Ascending aorta (tissue), 2 donors: Measurements from ENCODE around the gene TNFRSF18. TPM values are rescaled to one million over a fixed set of nuclear protein-coding genes. Genes with fewer than 3 reads are reported as not detected.

ENCODE experiments used
- DNase-seq, 2 donors: peaks; one replicate each; pipeline ENCODE4 v3.0.0-alpha.2; 2019; ENCODE audit warnings: low spot score in 2 of 2
- H3K27ac ChIP-seq, 2 donors: fragments of 200-600 bp; sonication (generic); one replicate each; pipeline ENCODE4 v1.5.1; 2016 to 2017; ENCODE audit warnings: mild to moderate bottlenecking in 1 of 2
- H3K27me3 ChIP-seq: fragments of 200-600 bp; sonication (generic); one replicate; pipeline ENCODE4 v1.5.1; 2017
- H3K36me3 ChIP-seq, 2 donors: fragments of 200-600 bp; sonication (generic); one replicate each; pipeline ENCODE4 v1.5.1; 2016
- H3K4me1 ChIP-seq, 2 donors: fragments of 200-600 bp; sonication (generic); one replicate each; pipeline ENCODE4 v1.5.1; 2016 to 2017; ENCODE audit warnings: mild to moderate bottlenecking in 1 of 2
- H3K4me3 ChIP-seq, 2 donors: fragments of 200-600 bp; sonication (generic); one replicate each; pipeline ENCODE4 v1.5.1; 2016 to 2017; ENCODE audit warnings: mild to moderate bottlenecking in 1 of 2
- H3K9me3 ChIP-seq, 2 donors: fragments of 200-600 bp; sonication (generic); one replicate each; pipeline ENCODE4 v1.5.1; 2016
- CTCF ChIP-seq, 3 experiments: fragments of 200-600 bp in 2 of 3; fragments of 450-650 bp in 1 of 3; sonication (generic) in 2 of 3; IDR thresholded peaks; one replicate each; pipeline ENCODE4 v1.5.1; 2016 to 2019; ENCODE audit warnings: antibody characterized with exemption in 3 of 3, mild to moderate bottlenecking in 1 of 3, moderate library complexity in 1 of 3
- intact Hi-C: fragments of 100-400 bp; cut with DNase I; formaldehyde crosslinking; loops from one replicate; pipeline ENCODE4 v1.15.1; 2023
- total RNA-seq: library from RNA; depleted of rRNA; stranded (reverse); fragments of >200 nt; gene quantifications from one replicate; pipeline ENCODE4 v1.1.0, GENCODE V29; 2016

The TNFRSF18 gene
- total RNA-seq, 1 donor from 2014 or later: not detected

GRCh38 chr1:1218524-1219200, 12.3 kb upstream of the TNFRSF18 start:
- intact Hi-C loops: no loop called here
- Histone ChIP-seq H3K4me1 (no peaks in the 10 kb centered on the region), H3K27me3 (no peaks in the 10 kb centered on the region), H3K27ac (no peak overlapping the region), H3K4me3 (no peak overlapping the region), H3K36me3 (peaks cover 68 to 75% of the 10 kb centered on the region in 2 donors), H3K9me3 (no peaks in the 10 kb centered on the region)
- no peak for TF ChIP-seq CTCF (IDR thresholded peaks at IDR 0.05)
- DNase-seq: no peak

- TF ChIP-seq CTCF (IDR thresholded peaks at IDR 0.05): no peak
- Histone ChIP-seq H3K27ac (no peak overlapping the region), H3K4me3 (no peak overlapping the region), H3K9me3 (no peaks in the 10 kb centered on the region), H3K4me1 (no peaks in the 10 kb centered on the region), H3K36me3 (peaks cover 60 to 67% of the 10 kb centered on the region in 2 donors), H3K27me3 (no peaks in the 10 kb centered on the region)
- intact Hi-C loops: no loop called here
- no peak for DNase-seq
These were observed 11.5 kb upstream of the TNFRSF18 start for GRCh38 chr1:1217621-1218523.

DNA sequence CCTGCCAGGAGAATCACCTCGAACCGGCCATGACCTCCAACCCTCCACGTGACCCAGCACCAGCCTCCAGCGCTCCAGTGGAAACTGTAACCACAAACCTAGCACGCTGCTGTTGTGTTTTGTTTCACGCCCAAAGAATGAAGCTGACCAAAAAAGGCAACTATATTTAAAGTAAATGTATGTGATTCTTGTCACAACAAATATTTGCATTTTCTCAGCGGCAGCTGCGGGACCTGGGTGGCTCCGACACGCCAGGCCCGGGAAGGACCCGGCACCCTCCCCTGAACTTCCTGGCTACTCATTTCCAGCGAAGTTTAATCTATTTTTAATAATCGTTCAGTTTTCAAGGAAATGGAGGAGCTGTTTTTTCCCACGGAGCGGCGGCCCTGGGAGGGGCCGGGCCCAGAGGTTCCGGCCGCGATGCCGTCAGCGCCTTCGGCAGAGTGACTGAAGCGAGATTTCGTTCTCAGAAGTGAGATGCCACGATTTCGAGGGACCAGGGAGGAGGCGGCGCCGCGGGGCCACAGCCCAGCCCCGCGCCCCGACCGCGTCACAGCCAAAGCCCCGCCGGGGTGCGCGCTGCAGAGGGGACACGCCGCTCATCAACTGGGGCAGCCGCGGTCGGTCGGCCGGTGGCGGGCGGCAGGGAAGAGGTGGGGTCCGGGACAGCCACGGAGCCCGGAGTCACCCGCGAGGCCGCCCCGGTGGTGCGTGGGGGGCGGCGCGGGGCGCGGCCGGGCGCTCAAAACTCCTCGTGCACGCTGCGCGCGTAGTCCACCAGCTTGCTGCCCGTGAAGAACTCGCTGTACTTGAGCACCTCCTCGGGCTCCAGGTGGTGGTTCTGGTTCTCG, 10.6 kb upstream of the TNFRSF18 start:
- H3K27ac ChIP-seq: no peak overlapping the region
- no peaks in the 10 kb centered on the region for H3K9me3 ChIP-seq
- DNase-seq: no peak
- no peak for TF ChIP-seq CTCF (IDR thresholded peaks at IDR 0.05)
- H3K4me3 ChIP-seq: no peak overlapping the region
- H3K4me1 ChIP-seq: no peaks in the 10 kb centered on the region
- no peaks in the 10 kb centered on the region for H3K27me3 ChIP-seq
- peaks cover 51 to 58% of the 10 kb centered on the region in 2 donors for H3K36me3 ChIP-seq
- intact Hi-C loops: no loop called here

DNA sequence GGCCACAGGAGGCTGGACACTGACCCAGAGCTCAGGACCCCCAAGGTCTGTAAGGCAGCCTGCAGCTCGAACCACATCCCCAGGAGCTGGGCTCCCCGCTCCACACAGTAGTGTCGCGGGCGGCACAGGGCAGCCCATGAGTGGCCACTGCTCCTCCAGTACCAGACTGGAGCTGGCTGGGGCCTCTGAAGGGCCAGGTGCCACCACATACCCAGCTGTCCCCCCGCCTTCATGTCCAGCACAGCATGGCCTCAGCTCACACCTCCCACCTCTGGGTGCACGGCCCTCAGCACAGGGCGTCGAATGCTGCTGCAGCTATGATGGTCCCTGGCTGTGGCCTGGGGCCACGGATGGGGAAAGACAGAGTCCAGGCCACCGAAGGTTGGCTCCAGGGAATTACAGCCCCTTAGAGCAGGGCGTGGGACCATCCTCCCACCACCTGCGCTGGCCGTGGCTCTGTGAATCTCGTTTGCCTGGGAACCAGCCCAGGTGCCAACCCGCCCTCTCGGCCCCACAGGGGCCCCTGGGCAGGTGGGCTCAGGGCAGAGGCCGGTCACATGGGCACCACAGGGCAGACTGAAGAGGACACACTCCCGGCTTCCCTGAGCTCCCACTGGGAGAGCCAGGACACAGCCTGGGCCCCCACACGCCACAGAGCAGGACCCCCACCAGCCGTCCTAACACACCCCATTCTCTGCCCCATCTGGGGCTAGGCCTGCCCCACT, 9.7 kb upstream of the TNFRSF18 start:
- no peak for DNase-seq
- H3K36me3 ChIP-seq: peaks cover 42 to 49% of the 10 kb centered on the region in 2 donors
- no peaks in the 10 kb centered on the region for H3K4me1 ChIP-seq
- TF ChIP-seq CTCF (IDR thresholded peaks at IDR 0.05): no peak
- H3K27ac ChIP-seq: no peak overlapping the region
- no peaks in the 10 kb centered on the region for H3K9me3 ChIP-seq
- H3K27me3 ChIP-seq: no peaks in the 10 kb centered on the region
- no peak overlapping the region for H3K4me3 ChIP-seq
- intact Hi-C loops: no loop called here
